Measurements from ENCODE around the gene CUL1.

The CUL1 gene

DNA sequence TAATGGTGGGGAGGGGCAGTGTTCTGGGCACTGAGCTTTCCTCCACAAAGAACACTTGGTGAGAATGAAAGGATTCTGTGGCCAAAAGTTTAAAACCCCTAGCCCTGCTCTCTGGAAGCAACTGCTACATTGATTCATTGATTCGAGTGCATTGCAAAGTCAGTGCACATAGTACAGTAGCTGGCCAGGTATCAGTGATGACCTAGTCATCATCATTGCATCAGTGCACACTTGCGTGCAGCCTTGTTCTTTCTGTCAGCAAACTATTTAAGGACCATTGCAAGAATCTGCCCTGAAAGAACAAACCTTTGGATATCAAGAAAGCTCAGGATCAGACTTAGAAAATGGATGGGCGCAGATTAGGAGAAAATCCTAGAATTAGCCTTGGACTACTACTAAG lies 47.4 kb downstream of the CUL1 start:
- no peak for DNase-seq
- in situ Hi-C loops (cut with MboI; ENCODE audit: low pct_unique_long_range_greater_than_20kb, low sequenced_read_pairs) = no loop called here

DNA sequence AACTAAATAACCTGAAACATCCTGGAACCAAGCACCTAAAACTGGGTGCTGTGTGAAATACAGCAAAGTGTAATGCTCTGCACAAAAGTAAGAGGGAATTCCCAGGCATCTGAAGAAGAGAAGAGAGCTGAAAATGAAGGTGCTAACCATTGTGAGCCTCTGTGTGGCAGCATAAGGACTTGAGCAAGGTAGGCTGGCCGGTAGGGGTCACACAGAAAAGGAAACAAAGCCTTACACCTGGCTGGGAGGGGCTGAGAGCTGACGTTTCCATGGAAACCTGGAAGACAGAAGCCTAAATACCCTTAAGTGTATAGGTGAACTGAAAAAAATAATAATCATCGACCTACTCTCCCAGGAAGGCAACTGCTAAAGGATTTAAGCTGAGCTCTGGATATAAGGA lies 48.6 kb downstream of the CUL1 start:
- in situ Hi-C loops (cut with MboI; ENCODE audit: low pct_unique_long_range_greater_than_20kb, low sequenced_read_pairs) = no loop called here
- DNase-seq = no peak

DNA sequence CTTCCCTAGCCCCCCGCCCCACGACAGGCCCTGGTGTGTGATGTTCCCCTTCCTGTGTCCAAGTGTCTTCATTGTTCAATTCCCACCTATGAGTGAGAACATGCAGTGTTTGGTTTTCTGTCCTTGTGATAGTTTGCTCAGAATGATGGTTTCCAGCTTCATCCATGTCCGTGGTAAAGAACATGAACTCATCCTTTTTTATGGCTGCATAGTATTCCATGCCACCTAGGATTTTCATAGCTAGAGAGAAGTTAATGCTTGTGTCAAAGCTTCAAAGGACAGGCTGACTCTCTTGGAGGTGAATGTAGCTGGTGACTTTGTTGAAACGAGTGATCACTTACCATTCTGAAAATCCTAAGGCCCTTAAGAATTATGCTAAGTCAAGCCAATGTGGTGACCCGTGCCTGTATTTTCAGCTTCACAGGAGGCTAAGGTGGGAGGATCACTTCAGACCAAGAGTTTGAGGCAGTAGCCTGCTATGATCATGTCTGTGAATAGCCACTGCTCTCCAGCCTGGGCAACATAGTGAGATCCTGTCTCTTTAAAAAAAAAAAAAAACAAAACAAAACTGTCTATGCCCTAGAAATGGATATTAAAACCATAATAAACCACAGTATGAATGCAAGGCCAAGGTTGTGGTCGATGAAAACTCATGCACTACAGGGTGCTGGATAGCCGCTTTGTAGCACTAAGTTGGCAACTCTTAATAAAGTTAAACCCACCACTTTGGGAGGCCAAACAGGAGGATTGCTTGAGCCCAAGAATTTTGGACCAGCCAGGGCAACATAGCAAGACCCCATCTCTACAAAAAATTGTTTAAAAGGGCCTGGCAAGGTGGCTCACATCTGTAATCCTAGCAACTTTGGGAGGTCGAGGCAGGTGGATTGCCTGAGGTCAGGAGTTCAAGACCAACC lies 52.0 kb downstream of the CUL1 start:
- in situ Hi-C loops (cut with MboI; ENCODE audit: low pct_unique_long_range_greater_than_20kb, low sequenced_read_pairs) = no loop called here
- no peak for DNase-seq

DNA sequence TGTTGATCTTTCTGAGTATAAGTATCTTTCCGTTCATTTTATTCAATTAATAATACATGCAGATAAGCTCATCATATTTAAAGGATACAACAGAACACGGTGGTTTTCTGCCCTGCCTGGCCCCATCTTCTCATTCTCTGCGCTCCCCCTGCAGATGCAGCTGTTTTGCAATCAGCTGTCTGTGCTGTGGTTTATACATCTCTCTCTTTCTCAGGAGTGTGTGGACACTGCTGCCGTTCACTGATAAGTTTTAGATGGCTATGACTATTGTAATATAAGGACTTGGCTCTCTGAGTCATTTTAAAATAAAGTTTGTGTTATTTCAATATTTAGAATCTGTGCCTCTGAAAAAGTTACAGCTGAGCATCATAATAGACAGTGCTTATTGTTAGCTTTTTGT lies 54.5 kb downstream of the CUL1 start:
- no peak for DNase-seq
- in situ Hi-C loops (cut with MboI; ENCODE audit: low pct_unique_long_range_greater_than_20kb, low sequenced_read_pairs) = no loop called here

DNA sequence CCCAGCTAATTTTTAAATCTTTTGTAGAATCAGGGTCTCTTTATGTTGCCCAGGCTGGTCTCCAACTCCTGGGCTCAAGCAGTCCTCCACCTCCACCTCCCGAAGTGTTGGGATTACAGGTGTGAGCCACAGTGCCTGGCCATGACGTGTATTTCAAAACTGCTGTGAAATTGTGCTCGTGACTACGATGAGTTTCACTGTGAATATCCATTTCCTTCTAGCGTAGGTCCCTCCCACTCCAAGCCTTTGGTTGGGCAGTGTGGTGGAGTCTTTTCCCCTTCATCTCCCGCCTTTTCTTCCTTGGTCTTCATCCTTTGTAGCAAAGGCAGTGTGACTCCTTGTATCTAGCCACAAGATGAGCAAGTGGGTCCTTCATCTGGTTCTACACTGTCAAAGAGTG lies 56.2 kb downstream of the CUL1 start:
- in situ Hi-C loops (cut with MboI; ENCODE audit: low pct_unique_long_range_greater_than_20kb, low sequenced_read_pairs) = no loop called here
- no peak for DNase-seq

DNA sequence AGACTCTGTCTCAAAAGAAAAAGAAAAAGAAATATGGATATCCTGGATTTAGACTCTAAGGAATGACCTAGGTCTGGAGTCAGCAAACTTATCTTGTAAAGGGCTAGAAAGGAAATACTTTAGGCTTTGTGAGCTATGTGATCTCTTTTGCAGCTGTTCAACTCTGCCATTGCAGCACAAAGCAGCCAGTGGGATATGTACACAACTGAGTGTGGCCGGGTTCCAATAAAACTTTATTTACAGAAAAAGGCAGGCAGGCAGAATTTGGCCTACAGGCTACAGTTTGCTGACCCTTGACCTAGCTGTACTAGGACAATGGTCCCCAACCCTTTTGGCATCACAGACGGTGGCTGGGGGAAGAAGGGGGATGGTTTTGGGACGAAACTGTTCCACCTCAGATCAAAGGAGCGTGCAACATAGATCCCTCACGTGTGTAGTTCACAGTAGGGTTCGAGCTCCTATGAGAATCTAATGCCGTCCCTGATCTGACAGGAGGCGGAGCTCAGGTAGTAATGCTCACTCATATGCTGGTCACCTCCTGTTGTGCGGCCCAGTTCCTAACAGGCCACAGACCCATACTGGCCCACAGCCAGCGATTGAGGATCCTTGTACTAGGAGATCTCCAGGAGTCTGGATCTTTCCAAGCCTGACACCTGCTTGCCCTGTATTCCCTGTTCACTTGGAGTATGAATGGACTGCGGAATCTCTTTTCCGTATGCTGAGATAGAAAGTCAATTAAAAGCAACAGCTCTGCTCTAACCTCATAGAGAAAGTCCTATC lies 63.0 kb downstream of the CUL1 start:
- in situ Hi-C loops (cut with MboI; ENCODE audit: low pct_unique_long_range_greater_than_20kb, low sequenced_read_pairs) = no loop called here
- no peak for DNase-seq

DNA sequence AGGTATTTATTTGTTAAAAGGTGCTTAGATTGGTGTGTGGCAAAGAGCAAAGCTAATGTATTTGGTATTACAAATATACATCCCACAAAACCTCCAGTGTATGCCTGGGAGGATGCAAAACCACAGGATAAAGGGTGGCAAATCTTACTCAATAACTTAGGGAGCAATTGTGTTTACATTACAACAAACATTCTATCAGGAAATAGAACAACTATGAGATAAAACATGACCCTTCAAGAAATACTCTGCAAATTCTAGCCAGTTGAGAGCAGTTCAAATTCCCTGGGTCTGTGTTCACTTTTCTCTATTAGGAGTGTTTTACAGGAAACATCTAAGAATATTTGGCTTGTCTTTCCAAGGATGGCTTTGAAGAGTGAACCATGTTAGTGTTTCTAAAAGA lies 64.9 kb downstream of the CUL1 start:
- in situ Hi-C loops (cut with MboI; ENCODE audit: low pct_unique_long_range_greater_than_20kb, low sequenced_read_pairs) = no loop called here
- DNase-seq = no peak

DNA sequence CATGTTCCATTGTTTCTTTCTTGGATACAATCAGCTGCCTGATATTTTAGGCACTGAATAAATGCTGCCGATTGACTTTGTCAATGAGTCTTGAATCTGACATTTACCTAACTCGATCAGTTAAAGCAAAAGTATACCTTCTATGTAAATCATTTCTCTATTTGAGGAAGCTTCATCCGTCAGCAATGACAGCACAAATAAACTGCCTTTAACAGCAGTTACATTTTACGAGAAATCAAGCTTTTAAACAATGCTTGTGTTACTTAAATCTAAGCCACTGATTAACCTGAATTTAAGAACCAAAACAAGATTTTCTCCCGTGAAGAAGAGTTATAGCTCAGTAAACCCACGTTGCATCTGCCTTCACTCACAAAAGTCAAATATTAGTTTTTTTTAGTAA lies 71.3 kb downstream of the CUL1 start:
- no peak for DNase-seq
- in situ Hi-C loops (cut with MboI; ENCODE audit: low pct_unique_long_range_greater_than_20kb, low sequenced_read_pairs) = no loop called here

DNA sequence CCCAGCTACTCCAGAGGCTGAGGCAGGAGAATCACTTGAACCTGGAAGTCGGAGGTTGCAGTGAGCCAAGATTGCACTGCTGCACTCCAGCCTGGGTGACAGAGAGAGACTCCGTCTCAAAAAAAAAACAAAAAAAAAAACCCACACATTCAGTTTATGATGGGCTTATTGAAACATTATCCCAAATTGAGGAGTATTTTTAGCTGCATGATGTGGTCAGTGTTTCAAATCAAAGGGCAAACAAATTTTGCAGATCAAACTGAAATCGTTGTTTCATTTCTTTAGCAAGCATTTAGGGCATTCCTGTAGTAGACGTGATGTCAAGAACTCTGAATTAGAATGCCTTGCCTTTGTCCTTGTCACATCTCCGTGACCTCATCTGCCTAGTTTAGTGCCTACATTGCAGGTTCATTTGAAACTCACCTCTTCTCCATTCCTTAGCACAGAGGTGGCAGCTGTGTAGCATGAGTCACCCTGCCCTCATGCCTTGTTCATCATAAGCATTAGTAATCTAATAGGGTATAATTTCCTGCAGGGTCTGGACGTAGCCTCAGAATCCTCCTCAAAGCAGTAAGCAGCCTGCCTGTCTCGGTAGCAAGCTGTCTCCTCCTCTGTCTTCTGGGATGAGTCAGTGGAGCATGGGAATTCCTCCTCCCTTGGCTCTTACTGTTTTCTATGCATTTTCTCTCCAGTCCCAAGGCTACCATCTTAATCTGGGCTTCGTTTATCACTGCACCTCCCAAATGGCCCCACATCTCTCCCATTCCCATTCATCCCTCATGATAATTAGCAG lies 73.8 kb downstream of the CUL1 start:
- peak; percentile 3 for DNase-seq
- in situ Hi-C loops (cut with MboI; ENCODE audit: low pct_unique_long_range_greater_than_20kb, low sequenced_read_pairs) = no loop called here

DNA sequence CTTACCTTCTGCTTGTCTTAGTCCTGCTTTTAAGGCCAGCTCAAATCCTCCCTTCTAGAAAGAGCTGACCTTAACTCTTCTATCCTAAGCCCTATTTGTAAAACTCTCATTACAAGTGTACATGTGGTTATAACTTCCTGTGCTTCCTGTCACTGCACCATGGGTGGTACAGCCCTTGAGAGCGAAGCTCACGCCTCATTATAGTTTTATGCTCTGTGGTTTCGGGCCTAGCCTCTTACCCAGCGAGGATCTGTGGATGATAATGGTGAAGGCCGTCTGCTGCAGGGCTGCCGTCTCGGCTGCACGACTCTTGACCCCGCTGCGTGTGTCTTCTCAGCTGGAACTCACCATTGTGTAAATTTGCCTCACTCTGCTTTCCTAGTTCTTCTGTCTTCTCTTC lies 74.6 kb downstream of the CUL1 start:
- in situ Hi-C loops (cut with MboI; ENCODE audit: low pct_unique_long_range_greater_than_20kb, low sequenced_read_pairs) = no loop called here
- DNase-seq = peak; percentile 89

DNA sequence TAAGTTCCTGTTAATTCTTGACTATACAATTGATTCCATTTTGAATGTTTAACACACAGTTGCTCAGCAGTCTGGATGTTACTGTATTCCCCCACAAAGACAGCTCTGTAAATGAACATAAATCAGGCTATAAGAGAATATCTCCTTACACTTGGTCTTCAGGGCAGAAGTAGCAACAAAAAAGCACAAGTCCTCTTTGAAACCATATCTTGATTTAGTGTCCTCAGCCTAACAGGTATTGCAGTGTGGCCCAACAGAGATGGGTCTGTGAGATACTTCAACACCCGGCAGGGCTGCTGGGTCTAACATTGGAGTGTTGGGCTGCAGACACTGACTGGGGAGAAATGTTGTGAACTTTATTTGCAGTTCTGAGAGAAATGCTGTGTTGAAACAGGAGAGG lies 75.8 kb downstream of the CUL1 start:
- DNase-seq = no peak
- in situ Hi-C loops (cut with MboI; ENCODE audit: low pct_unique_long_range_greater_than_20kb, low sequenced_read_pairs) = no loop called here

DNA sequence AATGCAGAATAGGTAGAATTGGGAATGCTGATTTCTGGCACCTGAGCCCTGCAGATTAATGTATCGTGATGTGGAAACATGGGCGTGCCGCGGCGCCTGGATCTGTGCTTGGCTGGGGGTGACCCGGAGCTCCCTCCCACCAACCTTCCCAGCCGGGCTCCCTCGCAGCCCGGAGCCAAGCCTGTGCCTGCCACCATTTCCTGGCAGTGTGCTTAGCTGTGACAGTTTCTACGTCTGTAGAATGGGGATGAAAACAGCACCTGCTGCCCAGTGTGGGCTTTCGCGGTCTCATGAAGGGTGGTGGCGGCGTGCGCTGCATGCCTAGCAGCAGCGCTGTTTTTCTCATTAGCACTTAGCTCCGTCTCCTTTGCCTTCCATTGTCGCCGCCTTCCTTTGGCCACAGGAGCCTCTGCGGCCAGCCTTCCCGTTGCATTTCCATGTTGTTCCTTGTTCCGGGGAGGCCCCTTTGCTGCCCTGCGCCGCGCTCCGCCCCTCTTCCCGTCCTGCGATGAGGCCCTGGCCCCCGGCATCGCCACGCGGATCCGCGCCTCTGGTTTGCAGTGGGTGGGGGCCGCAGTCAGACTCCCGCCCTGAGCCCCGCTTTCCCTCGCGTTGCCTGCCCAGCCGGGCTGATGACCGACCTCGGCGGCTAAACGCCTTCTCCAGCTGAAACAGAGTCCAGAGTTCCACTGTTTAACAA lies 84.2 kb downstream of the CUL1 start:
- in situ Hi-C loops (cut with MboI; ENCODE audit: low pct_unique_long_range_greater_than_20kb, low sequenced_read_pairs) = no loop called here
- DNase-seq = no peak

DNA sequence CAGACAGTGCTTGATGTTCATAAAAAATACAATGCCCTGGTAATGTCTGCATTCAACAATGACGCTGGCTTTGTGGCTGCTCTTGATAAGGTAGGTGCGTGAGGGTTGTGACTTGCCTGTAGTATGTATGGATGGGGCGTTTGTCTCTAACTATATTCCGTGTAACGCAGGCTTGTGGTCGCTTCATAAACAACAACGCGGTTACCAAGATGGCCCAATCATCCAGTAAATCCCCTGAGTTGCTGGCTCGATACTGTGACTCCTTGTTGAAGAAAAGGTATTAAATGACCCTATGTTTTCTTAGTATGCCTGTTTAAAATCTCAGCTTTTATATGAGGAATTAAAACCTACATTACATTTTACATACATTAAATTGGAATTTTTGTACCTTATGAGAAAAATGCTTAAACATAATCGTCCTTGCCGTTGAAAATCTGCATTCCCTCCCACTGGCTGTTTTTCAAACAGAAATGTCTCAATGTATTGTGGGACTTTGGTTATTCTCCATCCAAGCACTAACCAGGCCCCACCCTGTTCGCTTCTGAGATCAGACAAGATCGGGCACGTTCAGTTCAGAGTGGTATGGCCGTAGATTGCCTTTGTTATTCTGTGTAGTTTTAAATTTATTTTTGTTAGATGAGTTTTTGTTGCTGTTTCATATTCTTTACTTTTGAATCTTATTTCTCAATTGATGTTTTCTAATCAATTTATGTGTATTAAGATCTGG lies 85.3 kb downstream of the CUL1 start:
- DNase-seq = no peak
- in situ Hi-C loops (cut with MboI; ENCODE audit: low pct_unique_long_range_greater_than_20kb, low sequenced_read_pairs) = no loop called here

DNA sequence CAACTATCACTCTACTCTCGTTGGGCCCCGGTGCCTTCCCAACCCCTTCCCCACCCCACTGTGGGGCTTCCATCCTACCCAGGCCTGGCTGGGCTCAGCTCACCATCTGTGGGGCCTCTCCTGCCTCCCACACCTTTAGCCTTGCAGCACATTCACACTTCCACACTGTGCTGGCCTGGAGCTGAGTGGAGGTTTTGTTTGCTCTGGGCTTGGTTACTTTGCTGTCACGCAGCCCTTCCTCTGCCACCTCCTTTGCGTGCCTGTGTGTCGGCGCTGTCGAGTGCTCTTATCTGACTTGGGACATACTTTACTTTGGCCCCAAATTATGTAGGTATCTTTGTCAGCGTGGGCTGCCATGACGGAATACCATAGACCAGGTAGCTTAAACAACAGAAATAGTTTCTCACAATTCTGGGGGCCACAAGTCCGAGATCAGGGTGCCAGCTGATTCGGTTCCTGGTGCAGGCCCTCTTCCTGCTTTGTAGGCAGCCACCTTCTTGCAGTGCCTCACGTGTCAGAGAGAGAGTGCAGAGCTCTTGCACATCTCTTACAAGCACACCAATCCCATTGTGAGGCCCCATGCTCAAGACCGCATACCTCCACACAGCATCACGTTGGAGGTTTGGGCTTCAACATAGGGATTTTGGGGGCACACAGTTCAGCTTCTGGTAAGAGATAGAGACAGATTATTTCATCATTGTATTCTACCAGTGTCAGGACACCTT lies 89.0 kb downstream of the CUL1 start:
- in situ Hi-C loops (cut with MboI; ENCODE audit: low pct_unique_long_range_greater_than_20kb, low sequenced_read_pairs) = no loop called here
- no peak for DNase-seq

DNA sequence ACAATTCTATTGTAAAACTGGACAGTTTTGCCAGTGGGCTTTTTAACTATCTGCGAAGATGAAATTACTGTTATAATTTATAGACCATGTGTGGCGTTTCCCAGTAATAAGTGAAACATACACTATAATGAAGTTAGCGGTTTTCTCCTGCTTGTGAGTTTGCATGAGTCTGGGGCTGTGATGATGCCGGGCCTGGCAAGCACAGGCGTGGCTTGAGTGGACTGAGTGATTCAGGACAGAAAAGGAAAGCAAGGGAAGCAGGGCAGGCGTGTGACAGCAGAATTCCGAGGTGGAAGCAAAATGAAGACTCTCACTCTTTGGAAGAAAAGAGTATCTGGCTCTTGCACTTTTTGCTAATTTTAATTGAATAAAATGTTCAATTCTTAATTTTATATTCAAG lies 90.5 kb downstream of the CUL1 start:
- in situ Hi-C loops (cut with MboI; ENCODE audit: low pct_unique_long_range_greater_than_20kb, low sequenced_read_pairs) = no loop called here
- DNase-seq = no peak

DNA sequence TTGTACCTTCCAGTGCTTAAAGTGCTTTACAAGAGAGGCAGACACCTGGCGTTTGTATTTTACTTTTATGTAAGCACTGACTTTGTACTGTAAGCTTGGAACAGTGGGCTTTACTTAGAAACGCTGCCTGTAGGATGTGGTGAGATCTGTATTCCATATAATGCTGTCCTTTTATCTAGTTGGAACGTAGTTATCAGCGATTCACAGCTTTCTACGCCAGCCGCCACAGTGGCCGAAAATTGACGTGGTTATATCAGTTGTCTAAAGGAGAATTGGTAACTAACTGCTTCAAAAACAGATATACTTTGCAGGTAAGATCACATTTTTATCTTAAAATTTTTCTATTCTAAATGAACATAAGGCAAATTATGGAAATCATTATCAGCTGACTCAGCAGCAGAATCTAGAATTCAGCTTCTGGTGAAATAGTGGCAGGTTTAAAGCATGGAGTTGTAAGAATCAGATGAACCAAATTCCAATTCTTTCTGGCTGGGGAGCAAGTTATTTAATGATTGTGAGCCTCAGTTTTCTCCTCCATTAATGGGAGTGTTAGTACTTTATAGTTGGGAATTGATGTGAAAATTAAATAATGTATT lies 91.5 kb downstream of the CUL1 start:
- no peak for DNase-seq
- in situ Hi-C loops (cut with MboI; ENCODE audit: low pct_unique_long_range_greater_than_20kb, low sequenced_read_pairs) = no loop called here

DNA sequence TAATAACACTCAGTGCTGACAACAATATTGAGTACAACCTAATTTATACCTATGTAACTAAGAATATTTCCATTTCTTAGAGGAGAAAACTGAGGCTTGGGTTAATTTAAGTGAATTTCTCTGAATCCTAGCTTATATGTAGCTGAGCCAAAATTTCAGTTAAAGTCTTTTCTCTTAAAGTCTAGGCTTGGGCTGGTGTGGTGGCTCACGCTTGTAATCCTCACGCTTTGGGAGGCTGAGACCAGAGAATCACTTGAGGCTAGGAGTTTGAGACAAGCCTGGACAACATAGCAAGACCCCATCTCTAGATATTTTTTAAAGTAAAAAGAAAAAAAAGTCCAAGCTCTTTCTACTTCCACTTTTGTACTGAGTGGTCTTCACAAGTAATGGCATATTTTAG lies 92.1 kb downstream of the CUL1 start:
- no peak for DNase-seq
- in situ Hi-C loops (cut with MboI; ENCODE audit: low pct_unique_long_range_greater_than_20kb, low sequenced_read_pairs) = no loop called here

DNA sequence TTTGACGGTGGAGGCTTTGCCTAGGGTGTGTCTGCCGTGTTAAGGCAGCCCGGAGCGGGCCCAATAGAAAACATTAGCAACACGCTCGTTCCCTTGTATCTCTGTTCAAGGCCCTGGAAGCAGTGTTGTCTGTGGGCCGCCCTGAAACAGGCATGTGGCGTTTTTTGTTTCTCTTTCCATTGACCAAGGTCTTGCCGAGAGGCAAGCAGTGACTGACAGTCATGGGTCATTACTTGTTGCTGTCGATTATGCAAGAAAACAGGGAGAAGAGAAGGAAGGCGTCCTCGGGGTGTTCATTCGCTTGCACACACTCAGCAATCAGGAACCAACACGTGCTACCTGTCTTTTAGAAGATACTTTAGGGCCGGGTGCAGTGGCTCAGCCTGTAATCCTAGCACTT lies 92.8 kb downstream of the CUL1 start:
- in situ Hi-C loops (cut with MboI; ENCODE audit: low pct_unique_long_range_greater_than_20kb, low sequenced_read_pairs) = no loop called here
- no peak for DNase-seq
